HG03095 (cell line): ENCODE data around the gene TREML2.

Experiments used
- ATAC-seq: cut with Tn5 transposase; IDR thresholded peaks from one replicate; pipeline ENCODE4 v1.9.1; 2021; ENCODE audit warnings: moderate library complexity; ENCODE audit not compliant: unreplicated experiment

The TREML2 gene

GRCh38 chr6:41177287-41177686 lies 23.7 kb downstream of the TREML2 start:
- ATAC-seq: no peak

GRCh38 chr6:41176189-41176588 lies 24.8 kb downstream of the TREML2 start:
- no peak for ATAC-seq

- no peak for ATAC-seq
Measured at GRCh38 chr6:41175084-41175483, 25.9 kb downstream of the TREML2 start.

GRCh38 chr6:41174610-41175009 lies 26.3 kb downstream of the TREML2 start:
- no peak for ATAC-seq

- no peak for ATAC-seq
Measured at GRCh38 chr6:41171908-41172307, 29.0 kb downstream of the TREML2 start.

GRCh38 chr6:41170547-41171160 lies 30.3 kb downstream of the TREML2 start:
- ATAC-seq: no peak

- ATAC-seq: no peak
Measured at GRCh38 chr6:41167173-41167963, 33.6 kb downstream of the TREML2 start.

GRCh38 chr6:41164551-41165120 lies 36.3 kb downstream of the TREML2 start:
- ATAC-seq: no peak

- ATAC-seq: no peak
Measured at GRCh38 chr6:41163419-41163717, 37.6 kb downstream of the TREML2 start.

GRCh38 chr6:41162687-41163418 lies 38.1 kb downstream of the TREML2 start, which contains the start of gene TREM2:
Gene TREM2, minus strand, starts transcription at chr6:41163116. Its CDS starts 34 bp downstream, at chr6:41163082.
- no peak for ATAC-seq

GRCh38 chr6:41161851-41162552 lies 38.9 kb downstream of the TREML2 start:
- ATAC-seq: no peak

- no peak for ATAC-seq
Measured at GRCh38 chr6:41161380-41161779, 39.6 kb downstream of the TREML2 start.

GRCh38 chr6:41160933-41161332 lies 40.0 kb downstream of the TREML2 start:
- ATAC-seq: no peak

GRCh38 chr6:41159415-41160082 lies 41.4 kb downstream of the TREML2 start:
- ATAC-seq: no peak

GRCh38 chr6:41157323-41157722 lies 43.6 kb downstream of the TREML2 start:
- ATAC-seq: no peak

GRCh38 chr6:41156771-41157170 lies 44.2 kb downstream of the TREML2 start:
- ATAC-seq: no peak

- no peak for ATAC-seq
Measured at GRCh38 chr6:41156001-41156400, 44.9 kb downstream of the TREML2 start.

GRCh38 chr6:41155132-41155805 lies 45.7 kb downstream of the TREML2 start:
- ATAC-seq: no peak

- no peak for ATAC-seq
Measured at GRCh38 chr6:41153992-41154625, 46.8 kb downstream of the TREML2 start, which contains the start of gene TREML1. Gene TREML1, minus strand, starts transcription at chr6:41154347. Its CDS starts 59 bp downstream, at chr6:41154288.
